ENCODE measurements around the gene ELF3.
A peak's percentile ranks its signal among the peaks of the same experiment; 100 is the strongest.
"Not testable (repeated sequence)": the region's sequence is repeated elsewhere in the genome, so short reads cannot be mapped to it uniquely, and the experiment has no call there.

The ELF3 gene

DNA sequence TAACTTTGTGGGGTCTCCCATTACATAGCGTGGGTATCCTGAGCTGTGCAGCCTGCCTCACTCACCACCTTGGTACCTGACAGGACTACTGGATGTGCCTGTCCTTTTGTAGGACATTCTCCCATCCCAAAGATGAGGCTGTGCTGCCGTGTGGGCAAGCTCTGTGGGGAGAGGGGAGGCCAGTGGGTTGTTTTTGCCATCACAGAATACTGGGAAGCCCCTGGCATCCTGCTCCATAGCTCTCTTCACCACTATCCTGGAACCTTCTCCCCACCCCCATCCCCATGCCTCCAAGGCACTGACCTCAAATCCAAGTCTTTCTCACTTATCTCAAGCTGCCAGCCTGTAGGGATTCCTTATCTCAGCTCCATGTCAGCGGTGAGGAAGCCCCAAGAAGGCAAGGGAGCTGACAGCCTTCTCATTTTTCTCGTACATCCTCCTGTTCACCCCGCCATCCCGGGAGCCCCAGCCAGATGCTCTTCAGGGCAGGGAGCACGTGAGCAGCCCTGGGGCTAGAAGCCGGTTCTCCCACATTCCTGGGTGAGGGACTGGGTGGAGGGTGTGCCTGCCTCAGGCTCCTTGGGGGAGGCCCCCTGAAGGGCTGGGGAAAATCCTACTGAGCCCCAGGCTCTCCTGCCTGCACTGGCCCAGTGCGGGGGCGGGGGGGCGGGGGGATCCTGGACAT is 2.4 kb upstream of the ELF3 start:
- DNase-seq (ENCODE audit: low spot score) = no peak

DNA sequence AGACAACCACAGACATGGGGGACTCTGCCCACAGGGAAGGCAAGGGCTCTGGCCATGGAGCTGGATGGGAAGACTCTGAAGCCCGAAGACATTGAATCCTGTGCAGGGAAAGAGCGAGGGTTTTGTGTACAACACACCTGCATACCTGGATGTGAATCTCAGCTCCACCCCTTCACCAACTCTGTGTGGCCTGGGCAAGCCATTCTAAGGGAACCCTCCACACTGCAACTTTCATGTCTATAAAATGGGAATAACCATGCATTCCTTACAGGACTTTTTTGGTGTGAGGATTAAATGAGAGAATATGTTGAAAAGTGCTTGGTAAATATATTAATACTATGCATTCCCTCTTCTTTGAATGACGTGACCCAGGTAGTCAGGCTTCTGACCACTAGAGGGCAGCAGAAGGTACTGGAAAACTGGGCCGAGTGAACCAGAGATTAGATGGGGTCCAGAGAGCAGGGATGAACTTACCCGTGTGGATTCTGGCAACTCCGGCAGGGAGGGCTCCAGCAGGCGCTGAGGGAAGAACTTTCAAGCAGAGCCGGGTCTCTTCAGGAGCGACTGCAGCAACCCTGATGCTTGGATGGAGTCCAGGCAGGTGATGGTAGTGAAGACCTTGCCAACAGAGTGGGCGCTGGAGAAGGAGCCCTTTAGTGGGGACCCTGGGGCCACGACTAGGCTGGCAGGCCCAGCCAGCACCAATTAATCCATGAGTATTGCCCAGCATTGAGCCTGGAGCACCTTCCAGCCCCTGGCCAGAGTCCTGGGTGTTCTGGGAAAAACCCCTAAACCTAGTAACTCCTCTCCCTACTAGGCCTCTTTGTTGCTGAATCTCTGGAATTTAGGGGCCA is 834 bp upstream of the ELF3 start:
- peak; percentile 81 for DNase-seq (ENCODE audit: low spot score)

GRCh38 chr1:202011994-202012393 is 1.6 kb downstream of the ELF3 start:
- DNase-seq (ENCODE audit: low spot score) = no peak

GRCh38 chr1:202012544-202013478 is 2.4 kb downstream of the ELF3 start:
- DNase-seq (ENCODE audit: low spot score) = no peak

- DNase-seq (ENCODE audit: low spot score) = no peak
These were observed 3.2 kb downstream of the ELF3 start for GRCh38 chr1:202013603-202014002.

- DNase-seq (ENCODE audit: low spot score) = no peak
These were observed 3.7 kb downstream of the ELF3 start for GRCh38 chr1:202014060-202014459.

GRCh38 chr1:202014915-202015661 is 4.7 kb downstream of the ELF3 start:
- DNase-seq (ENCODE audit: low spot score) = no peak

GRCh38 chr1:202015662-202015937 is 5.2 kb downstream of the ELF3 start:
- DNase-seq (ENCODE audit: low spot score) = no peak

DNA sequence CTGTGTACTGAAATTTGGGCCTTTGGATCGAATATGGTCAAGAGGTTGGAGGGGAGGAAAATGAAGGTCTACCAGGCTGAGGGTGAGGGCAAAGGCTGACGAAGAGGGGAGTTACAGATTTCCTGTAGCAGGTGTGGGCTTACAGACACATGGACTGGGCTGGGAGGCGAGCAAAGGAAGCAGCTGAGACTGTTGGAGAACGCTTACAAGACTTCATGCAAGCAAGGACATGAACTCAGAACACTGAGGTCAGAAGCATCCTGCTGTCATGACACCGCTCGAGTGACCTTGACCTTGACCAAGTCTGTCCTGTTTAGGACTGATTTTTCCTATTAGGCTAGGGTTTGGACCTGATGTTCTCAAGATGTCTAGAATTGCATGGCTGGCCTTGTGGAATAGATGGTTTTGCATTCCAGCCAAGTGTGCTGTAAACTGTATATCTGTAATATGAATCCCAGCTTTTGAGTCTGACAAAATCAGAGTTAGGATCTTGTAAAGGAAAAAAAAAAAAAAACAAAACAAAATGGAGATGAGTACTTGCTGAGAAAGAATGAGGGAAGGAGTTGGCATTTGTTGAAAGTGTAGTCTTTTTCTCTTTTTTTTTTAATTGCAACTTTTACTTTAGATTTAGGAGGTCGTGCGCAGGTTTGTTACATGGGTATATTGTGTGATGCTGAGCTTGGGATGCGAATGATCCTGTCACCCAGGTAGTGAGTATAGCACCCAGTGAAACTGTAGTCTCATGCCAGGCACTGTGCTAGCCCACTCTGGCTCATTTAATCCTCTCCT is 5.8 kb downstream of the ELF3 start:
- peak; percentile 42 for DNase-seq (ENCODE audit: low spot score)

GRCh38 chr1:202016811-202017748 is 6.7 kb downstream of the ELF3 start:
- no peak for DNase-seq (ENCODE audit: low spot score)

GRCh38 chr1:202017749-202018467 is 7.5 kb downstream of the ELF3 start:
- no peak for DNase-seq (ENCODE audit: low spot score)

DNA sequence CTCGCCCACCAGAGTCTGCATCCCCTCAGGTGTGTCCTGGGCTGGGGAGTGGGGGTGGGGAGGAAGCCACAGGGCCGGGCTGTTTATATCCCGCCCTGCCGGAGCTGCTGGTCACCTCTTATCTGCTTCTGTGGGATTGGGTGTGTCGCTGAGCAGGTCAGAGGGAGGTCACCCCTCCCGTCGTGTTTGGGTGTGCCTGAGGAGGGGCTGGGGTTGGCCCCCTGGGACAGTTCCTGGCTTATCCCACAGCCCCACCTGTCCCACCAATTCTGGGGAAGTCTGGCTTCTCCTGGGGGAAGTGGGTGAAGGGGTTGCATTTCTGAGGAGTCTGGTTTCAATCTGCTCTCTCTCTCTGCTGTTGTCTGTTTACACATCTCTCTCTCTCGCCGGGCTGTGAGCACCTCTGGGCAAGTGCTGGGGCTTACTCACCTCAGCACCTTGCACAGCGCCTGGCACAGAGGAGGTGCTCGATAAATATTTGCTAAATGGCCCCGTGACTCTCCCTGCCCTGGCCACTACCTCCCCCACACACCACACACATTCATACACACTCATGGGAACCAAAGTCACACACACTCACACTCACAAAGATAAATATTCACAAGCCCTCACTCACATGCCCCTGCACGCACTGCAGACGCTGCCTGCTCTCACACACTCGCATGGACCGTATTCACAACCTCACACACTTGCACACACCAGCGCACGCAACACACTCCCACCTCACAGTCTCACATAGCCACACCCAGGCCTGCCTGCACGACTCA is 8.3 kb downstream of the ELF3 start:
- DNase-seq (ENCODE audit: low spot score) = no peak

DNA sequence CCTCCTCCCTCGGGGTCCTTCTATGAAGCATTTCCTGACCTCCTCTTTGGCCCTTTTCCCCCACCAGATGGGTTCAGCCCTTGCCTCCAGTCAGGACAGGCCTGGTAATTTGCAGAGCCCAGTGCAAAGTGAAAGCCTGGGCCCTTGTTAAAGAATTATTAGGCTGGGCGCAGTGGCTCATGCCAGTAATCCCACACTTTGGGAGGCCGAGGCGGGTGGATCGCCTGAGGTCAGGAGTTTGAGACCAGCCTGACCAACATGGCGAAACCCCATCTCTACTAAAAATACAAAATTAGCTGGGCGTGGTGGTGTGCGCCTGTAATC is 8.8 kb downstream of the ELF3 start:
- not testable (repeated sequence) for DNase-seq (ENCODE audit: low spot score)

DNA sequence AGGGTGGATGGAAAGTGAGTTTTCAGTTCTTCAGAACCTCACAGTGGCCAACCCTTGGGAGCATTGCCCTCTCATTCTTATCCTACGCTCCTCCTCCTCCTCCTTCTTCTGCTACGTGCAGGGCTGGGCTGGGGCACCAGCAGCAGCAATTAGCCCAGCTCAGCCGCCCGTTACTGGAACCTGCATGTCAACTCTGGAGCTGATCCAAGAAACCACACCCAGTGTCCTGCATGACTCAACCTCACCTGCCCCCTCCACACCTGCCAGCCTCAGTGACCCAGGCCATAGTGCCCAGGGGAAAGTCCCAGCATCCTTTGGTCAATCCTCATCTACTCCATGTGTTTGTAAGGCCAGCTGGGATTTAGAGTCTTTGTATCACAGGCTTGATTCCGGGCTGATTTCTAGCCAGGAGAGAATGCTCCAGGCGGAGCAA is 12.6 kb downstream of the ELF3 start:
- DNase-seq (ENCODE audit: low spot score) = no peak

DNA sequence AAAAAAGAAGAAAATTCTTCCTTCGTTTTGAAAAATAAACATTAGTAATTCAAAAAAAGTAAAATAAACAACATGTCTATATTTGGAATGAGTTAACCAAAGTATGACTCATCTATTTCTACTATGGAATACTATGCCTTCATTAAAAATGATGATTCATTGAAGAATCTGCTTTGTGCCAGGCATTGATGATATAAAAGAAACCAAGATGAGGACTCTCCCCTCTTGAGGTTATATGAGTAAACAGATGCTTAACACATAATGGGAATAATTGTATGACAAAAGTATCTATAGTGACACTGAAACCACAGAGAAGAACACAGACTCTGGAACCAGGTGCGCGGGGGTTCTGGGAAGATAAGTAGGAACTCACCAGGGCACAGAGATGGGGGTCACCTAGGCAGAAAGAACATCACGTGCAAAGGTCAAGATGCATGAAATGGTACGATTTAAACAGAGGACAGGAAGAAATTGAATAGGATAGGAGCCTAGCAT is 18.8 kb downstream of the ELF3 start:
- DNase-seq (ENCODE audit: low spot score) = peak; percentile 71

DNA sequence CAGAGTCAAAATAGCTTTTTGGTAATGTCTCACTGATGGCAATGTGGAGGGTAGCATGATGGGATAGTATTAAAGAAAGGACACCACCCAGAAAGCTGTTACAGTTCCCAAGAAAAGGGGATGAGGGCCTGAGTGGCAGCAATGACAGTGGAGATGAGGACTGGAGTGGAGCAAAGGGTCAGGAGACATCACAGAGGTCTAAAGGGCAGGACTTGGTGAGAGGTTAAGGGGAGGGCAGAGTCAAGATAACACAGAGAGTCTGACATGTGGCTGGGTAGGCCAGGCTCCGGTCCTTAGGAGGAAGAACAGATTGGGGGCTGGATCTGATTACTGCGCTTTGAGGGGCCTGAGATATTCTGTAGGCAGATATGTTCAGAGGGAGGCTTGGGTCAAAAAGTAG is 19.3 kb downstream of the ELF3 start:
- no peak for DNase-seq (ENCODE audit: low spot score)

DNA sequence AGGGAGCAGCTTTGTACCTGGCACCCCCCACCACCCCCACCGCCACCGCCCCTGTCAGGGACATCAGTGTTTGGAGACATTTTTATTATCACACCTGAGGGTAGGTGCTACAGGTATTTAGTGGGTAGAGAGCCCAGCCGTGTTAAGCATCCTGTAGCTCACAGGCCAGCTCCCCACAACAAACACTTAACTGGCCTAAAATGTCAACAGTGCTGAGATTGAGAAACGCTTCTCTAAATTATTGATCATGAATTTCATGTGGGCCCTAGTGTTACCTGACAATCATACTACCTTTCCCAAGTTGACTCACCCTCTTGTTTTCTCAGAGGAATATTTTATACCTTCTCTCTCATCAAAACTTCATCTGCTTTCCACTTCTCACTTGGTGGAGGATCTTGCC is 21.4 kb downstream of the ELF3 start:
- DNase-seq (ENCODE audit: low spot score) = no peak

DNA sequence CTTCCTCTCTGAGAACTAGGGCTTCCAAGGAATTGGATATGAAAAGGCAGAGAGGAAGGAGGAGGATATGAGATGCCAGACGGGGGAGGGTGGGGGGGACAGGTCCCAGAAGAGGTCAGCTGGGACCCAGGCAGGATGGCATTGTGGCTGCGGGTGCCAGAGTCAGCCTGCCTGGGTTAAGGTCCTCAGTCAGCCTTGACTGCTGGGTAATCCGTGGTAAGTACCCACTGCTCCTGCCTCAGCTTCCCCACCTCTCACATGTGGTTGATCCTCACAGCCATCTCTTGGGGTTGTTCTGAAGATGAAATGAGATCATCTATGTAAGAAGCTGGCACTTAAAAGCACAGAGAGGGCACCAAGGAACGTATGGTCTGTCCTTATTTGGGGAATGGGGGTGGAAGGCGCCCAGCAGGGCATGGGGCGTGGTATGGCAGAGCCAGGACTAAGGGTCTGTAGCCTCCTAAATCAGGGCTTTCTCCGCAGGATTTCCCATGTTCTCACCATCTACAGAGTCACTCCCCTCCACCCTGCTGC is 23.8 kb downstream of the ELF3 start:
- no peak for DNase-seq (ENCODE audit: low spot score)

All from AG08396 (cell line).